ENCODE measurements around the gene LRRC4C. TPM values are rescaled to one million over a fixed set of nuclear protein-coding genes. Genes with fewer than 3 reads are reported as not detected.

LRRC4C gene
- total and polyA plus RNA-seq, 2 experiments from 2014 or later: 0.35 to 1.1 TPM

DNA sequence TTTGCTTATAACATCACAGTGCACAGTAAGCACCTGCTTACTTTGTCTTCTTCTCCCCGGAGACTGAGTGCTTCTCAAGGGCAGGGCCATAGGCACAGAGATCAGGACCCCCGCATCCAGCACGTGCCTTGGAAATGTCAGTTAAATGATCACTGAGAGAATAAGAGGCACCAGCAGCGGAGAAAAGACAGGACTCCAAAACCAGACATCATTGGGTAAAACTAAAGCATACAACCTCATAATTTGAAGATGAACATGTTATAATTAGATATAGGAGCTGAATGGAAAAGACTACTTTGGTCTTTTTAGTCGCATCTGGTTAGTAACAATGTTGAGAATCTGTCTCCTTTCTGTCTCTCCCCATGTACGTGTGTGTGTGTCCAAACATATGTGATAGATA, 1279.9 kb downstream of the LRRC4C start:
- no peak overlapping the region for H3K4me3 ChIP-seq
- no peaks in the 10 kb centered on the region for H3K36me3 ChIP-seq (ENCODE audit: insufficient read depth)
- H3K4me1 ChIP-seq (ENCODE audit: insufficient read depth): no peaks in the 10 kb centered on the region
- H3K9me2 ChIP-seq (ENCODE audit: insufficient read depth): no peaks in the 10 kb centered on the region
- H3K4me2 ChIP-seq: no peak overlapping the region
- no peaks in the 10 kb centered on the region; the same call in 1 of the 2 replicates for H4K20me1 ChIP-seq (replicated peaks; ENCODE audit: insufficient read depth)
- H3K79me2 ChIP-seq (replicated peaks; ENCODE audit: insufficient read depth): no peaks in the 10 kb centered on the region
- H3K27me3 ChIP-seq (ENCODE audit: insufficient read depth): no peaks in the 10 kb centered on the region
- H3F3A ChIP-seq (replicated peaks; ENCODE audit: low read depth): no peaks in the 10 kb centered on the region
- TF ChIP-seq CREB1 (CRISPR knock-in tag; IDR thresholded peaks at IDR 0.05; ENCODE audit: low read depth) (no peak), ZNF114 (CRISPR knock-in tag; IDR thresholded peaks at IDR 0.05) (no peak), JUNB (IDR thresholded peaks at IDR 0.05; ENCODE audit: unreplicated experiment) (no peak), NANOG (IDR thresholded peaks at IDR 0.05; ENCODE audit: borderline replicate concordance) (no peak), EZH2phosphoT487 (IDR thresholded peaks at IDR 0.05; ENCODE audit: unreplicated experiment) (no peak), POLR2AphosphoS5 (IDR thresholded peaks at IDR 0.05; ENCODE audit: low read depth) (no peak), EZH2 (IDR thresholded peaks at IDR 0.05; ENCODE audit: low read depth, unreplicated experiment) (no peak)
- ATAC-seq (no peak), DNase-seq (ENCODE audit: low spot score) (no peak)
- Mint-ChIP-seq H3K9me3 (no peaks in the 10 kb centered on the region; the same call in 2 of the 3 replicates), H3K4me1 (no peaks in the 10 kb centered on the region), H3K27me3 (ENCODE audit: insufficient read depth, low read depth, poor library complexity) (peaks cover 5% of the 10 kb centered on the region), H3K4me3 (no peak overlapping the region), H3K36me3 (ENCODE audit: low read depth) (no peaks in the 10 kb centered on the region), H3K27ac (no peak overlapping the region)
- no peak overlapping the region for H2AFZ ChIP-seq
- H3K27ac ChIP-seq (ENCODE audit: low read depth): no peak overlapping the region

DNA sequence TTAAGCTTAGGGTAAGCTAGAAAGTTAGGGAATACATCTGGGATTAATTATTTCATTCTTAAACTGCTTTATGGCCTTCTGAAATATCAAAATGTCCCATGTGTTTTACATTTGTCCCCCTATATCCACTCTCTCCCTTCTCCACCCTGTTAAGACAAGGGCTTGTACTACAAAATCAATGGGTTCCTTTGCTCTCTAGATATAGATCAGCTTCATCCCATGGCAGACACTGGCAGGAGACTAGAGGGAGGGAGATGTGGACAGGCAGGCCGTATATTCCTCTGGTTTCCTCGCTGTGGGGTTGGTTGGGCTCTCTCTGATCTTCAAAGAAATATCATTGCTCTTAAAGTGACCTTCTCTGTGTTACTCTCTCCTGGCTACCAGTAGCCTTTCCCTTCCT, 1281.0 kb downstream of the LRRC4C start:
- no peak for ATAC-seq
- no peak for TF ChIP-seq EZH2phosphoT487 (IDR thresholded peaks at IDR 0.05; ENCODE audit: unreplicated experiment)
- no peak for TF ChIP-seq NANOG (IDR thresholded peaks at IDR 0.05; ENCODE audit: borderline replicate concordance)
- no peak for TF ChIP-seq POLR2AphosphoS5 (IDR thresholded peaks at IDR 0.05; ENCODE audit: low read depth)
- TF ChIP-seq ZNF114 (CRISPR knock-in tag; IDR thresholded peaks at IDR 0.05): no peak
- TF ChIP-seq, protein P1, sequence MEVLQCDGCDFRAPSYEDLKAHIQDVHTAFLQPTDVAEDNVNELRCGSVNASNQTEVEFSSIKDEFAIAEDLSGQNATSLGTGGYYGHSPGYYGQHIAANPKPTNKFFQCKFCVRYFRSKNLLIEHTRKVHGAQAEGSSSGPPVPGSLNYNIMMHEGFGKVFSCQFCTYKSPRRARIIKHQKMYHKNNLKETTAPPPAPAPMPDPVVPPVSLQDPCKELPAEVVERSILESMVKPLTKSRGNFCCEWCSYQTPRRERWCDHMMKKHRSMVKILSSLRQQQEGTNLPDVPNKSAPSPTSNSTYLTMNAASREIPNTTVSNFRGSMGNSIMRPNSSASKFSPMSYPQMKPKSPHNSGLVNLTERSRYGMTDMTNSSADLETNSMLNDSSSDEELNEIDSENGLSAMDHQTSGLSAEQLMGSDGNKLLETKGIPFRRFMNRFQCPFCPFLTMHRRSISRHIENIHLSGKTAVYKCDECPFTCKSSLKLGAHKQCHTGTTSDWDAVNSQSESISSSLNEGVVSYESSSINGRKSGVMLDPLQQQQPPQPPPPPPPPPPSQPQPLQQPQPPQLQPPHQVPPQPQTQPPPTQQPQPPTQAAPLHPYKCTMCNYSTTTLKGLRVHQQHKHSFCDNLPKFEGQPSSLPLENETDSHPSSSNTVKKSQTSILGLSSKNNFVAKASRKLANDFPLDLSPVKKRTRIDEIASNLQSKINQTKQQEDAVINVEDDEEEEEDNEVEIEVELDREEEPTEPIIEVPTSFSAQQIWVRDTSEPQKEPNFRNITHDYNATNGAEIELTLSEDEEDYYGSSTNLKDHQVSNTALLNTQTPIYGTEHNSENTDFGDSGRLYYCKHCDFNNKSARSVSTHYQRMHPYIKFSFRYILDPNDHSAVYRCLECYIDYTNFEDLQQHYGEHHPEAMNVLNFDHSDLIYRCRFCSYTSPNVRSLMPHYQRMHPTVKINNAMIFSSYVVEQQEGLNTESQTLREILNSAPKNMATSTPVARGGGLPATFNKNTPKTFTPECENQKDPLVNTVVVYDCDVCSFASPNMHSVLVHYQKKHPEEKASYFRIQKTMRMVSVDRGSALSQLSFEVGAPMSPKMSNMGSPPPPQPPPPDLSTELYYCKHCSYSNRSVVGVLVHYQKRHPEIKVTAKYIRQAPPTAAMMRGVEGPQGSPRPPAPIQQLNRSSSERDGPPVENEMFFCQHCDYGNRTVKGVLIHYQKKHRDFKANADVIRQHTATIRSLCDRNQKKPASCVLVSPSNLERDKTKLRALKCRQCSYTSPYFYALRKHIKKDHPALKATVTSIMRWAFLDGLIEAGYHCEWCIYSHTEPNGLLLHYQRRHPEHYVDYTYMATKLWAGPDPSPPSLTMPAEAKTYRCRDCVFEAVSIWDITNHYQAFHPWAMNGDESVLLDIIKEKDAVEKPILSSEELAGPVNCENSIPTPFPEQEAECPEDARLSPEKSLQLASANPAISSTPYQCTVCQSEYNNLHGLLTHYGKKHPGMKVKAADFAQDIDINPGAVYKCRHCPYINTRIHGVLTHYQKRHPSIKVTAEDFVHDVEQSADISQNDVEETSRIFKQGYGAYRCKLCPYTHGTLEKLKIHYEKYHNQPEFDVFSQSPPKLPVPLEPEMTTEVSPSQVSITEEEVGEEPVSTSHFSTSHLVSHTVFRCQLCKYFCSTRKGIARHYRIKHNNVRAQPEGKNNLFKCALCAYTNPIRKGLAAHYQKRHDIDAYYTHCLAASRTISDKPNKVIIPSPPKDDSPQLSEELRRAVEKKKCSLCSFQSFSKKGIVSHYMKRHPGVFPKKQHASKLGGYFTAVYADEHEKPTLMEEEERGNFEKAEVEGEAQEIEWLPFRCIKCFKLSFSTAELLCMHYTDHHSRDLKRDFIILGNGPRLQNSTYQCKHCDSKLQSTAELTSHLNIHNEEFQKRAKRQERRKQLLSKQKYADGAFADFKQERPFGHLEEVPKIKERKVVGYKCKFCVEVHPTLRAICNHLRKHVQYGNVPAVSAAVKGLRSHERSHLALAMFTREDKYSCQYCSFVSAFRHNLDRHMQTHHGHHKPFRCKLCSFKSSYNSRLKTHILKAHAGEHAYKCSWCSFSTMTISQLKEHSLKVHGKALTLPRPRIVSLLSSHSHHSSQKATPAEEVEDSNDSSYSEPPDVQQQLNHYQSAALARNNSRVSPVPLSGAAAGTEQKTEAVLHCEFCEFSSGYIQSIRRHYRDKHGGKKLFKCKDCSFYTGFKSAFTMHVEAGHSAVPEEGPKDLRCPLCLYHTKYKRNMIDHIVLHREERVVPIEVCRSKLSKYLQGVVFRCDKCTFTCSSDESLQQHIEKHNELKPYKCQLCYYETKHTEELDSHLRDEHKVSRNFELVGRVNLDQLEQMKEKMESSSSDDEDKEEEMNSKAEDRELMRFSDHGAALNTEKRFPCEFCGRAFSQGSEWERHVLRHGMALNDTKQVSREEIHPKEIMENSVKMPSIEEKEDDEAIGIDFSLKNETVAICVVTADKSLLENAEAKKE (CRISPR knock-in tag; IDR thresholded peaks at IDR 0.05): no peak
- no peak for TF ChIP-seq EZH2 (IDR thresholded peaks at IDR 0.05; ENCODE audit: low read depth, unreplicated experiment)
- TF ChIP-seq, protein P2, sequence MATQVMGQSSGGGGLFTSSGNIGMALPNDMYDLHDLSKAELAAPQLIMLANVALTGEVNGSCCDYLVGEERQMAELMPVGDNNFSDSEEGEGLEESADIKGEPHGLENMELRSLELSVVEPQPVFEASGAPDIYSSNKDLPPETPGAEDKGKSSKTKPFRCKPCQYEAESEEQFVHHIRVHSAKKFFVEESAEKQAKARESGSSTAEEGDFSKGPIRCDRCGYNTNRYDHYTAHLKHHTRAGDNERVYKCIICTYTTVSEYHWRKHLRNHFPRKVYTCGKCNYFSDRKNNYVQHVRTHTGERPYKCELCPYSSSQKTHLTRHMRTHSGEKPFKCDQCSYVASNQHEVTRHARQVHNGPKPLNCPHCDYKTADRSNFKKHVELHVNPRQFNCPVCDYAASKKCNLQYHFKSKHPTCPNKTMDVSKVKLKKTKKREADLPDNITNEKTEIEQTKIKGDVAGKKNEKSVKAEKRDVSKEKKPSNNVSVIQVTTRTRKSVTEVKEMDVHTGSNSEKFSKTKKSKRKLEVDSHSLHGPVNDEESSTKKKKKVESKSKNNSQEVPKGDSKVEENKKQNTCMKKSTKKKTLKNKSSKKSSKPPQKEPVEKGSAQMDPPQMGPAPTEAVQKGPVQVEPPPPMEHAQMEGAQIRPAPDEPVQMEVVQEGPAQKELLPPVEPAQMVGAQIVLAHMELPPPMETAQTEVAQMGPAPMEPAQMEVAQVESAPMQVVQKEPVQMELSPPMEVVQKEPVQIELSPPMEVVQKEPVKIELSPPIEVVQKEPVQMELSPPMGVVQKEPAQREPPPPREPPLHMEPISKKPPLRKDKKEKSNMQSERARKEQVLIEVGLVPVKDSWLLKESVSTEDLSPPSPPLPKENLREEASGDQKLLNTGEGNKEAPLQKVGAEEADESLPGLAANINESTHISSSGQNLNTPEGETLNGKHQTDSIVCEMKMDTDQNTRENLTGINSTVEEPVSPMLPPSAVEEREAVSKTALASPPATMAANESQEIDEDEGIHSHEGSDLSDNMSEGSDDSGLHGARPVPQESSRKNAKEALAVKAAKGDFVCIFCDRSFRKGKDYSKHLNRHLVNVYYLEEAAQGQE (IDR thresholded peaks at IDR 0.05; ENCODE audit: unreplicated experiment): no peak
- TF ChIP-seq, protein P3, sequence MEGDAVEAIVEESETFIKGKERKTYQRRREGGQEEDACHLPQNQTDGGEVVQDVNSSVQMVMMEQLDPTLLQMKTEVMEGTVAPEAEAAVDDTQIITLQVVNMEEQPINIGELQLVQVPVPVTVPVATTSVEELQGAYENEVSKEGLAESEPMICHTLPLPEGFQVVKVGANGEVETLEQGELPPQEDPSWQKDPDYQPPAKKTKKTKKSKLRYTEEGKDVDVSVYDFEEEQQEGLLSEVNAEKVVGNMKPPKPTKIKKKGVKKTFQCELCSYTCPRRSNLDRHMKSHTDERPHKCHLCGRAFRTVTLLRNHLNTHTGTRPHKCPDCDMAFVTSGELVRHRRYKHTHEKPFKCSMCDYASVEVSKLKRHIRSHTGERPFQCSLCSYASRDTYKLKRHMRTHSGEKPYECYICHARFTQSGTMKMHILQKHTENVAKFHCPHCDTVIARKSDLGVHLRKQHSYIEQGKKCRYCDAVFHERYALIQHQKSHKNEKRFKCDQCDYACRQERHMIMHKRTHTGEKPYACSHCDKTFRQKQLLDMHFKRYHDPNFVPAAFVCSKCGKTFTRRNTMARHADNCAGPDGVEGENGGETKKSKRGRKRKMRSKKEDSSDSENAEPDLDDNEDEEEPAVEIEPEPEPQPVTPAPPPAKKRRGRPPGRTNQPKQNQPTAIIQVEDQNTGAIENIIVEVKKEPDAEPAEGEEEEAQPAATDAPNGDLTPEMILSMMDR (conservative IDR thresholded peaks at IDR 0.05; ENCODE audit: low read depth in 2 of 2): no peak
- no peak for TF ChIP-seq STAT1 (IDR thresholded peaks at IDR 0.05; ENCODE audit: unreplicated experiment)

More for the DNA sequence above, 1281.0 kb downstream of the LRRC4C start:
- H3K4me3 Mint-ChIP-seq: no peak overlapping the region
- no peak overlapping the region for H2AFZ ChIP-seq
- no peak for DNase-seq (ENCODE audit: low spot score)
- H3K79me2 ChIP-seq (replicated peaks; ENCODE audit: insufficient read depth): no peaks in the 10 kb centered on the region
- H3K4me3 ChIP-seq: no peak overlapping the region
- no peak overlapping the region for H3K27ac ChIP-seq (ENCODE audit: low read depth)
- H3F3A ChIP-seq (replicated peaks; ENCODE audit: low read depth): no peaks in the 10 kb centered on the region
- no peaks in the 10 kb centered on the region for H3K4me1 ChIP-seq (ENCODE audit: insufficient read depth)
- H3K9me3 Mint-ChIP-seq: no peaks in the 10 kb centered on the region; the same call in 2 of the 3 replicates
- no peaks in the 10 kb centered on the region for H3K4me1 Mint-ChIP-seq
- no peaks in the 10 kb centered on the region for H3K36me3 ChIP-seq (ENCODE audit: insufficient read depth)
- H3K9me2 ChIP-seq (ENCODE audit: insufficient read depth): no peaks in the 10 kb centered on the region
- no peaks in the 10 kb centered on the region; the same call in 1 of the 2 replicates for H4K20me1 ChIP-seq (replicated peaks; ENCODE audit: insufficient read depth)
- H3K27ac Mint-ChIP-seq: no peak overlapping the region
- H3K27me3 Mint-ChIP-seq (ENCODE audit: insufficient read depth, low read depth, poor library complexity): no peaks in the 10 kb centered on the region
- H3K36me3 Mint-ChIP-seq (ENCODE audit: low read depth): no peaks in the 10 kb centered on the region
- H3K4me2 ChIP-seq: no peak overlapping the region
- H3K27me3 ChIP-seq (ENCODE audit: insufficient read depth): no peaks in the 10 kb centered on the region

All from GM23338 (cell line).